Measurements from ENCODE around the gene ARHGEF40.

Gene ARHGEF40

DNA sequence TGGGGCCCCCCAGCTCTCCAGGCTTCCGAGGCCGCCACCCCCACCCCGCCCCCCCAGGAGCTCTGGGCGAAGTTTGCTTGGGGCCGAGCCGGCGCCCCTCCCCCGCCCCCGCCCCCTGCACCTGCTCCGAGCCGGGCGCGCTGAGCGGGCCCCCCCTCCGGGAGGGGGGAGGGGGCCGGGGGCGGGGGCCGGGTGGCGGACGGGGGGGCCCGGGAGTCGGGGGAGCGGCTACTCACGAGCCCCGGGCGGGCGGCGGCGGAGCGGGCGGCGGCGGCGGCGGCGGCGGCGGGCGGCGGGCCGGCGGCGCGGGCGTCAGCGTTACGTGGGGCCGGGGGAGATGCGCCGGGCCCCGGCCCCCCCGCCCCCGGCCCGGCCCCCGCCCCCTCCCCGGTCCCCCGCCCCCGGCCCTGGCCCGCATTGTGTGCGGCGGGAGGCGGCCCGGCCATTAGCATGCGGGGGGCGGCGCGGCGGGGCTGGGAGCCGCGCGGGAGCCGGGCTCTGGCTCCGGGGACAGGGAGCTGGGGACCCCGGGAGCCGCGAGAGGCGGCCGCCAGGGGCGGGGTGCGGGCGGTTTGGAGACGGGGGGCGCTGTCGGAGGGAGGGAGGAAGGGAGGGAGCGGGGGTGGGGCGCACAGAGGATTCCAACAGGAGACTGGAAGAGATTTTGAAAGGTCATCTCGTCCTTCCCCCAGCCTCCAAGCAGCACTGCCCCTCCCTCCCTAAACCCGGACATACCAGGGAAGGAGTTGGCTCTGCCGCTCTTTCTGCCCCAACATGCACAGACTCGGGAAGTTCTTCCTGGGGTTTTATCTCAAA is 28.2 kb downstream of the ARHGEF40 start, which contains the start of gene ZNF219:
Gene ZNF219, minus strand, starts transcription at position 580 of the 816 bp plus-strand sequence. CDS start 5,064 bp downstream, outside the sequence.
- peak; percentile 44 for DNase-seq (ENCODE audit: low read depth)

DNA sequence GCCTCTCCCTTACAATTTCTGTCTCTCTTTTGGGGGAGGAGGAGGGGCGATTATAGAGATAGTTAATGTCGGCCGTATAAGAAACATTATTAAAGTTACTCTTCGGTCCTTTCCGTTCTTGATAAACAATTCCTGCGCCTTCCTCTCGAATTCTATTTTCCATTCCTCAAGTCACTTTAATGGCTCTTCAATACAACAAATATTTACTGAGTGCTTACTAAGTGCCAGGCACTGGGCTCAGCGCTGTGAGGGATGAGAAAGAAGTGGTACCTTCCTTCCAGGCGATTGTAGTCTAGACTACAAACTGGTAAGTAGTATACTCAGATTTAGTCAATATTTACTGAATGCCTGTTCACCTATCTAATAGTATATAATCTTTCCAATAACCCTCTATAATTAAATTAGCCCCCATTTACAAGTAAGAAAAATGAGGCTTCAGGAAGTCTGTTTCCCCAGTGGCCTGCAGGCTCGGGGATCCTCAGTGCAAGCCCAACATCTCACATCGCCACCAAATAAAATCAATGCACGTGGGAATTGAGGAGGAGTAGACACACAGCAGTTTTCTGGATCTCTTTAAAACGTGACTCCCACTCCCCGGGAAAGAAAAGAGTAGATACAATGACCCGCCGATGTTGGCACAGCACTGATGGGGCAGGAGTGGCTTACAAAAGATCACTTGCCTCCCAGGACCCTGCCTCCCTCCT is 28.9 kb downstream of the ARHGEF40 start:
- no peak for DNase-seq (ENCODE audit: low read depth)

DNA sequence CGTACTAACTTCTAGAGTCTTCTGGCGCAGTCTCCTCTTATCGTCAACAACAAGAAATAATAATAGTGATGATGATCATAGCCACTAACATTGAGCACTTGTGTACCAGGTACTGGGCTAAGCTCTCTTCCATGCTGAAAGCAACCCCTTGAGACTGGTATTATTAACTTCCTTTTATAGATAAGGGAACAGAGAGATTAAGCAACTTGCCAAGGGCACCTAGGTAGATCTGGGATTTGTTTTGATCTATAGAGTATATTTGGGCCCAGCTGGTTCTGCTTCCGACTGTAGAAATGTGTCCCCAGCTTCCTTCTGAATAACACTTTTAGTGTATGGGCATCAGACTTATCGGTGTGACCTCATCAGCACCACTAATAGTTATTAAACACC is 29.5 kb downstream of the ARHGEF40 start:
- no peak for DNase-seq (ENCODE audit: low read depth)

DNA sequence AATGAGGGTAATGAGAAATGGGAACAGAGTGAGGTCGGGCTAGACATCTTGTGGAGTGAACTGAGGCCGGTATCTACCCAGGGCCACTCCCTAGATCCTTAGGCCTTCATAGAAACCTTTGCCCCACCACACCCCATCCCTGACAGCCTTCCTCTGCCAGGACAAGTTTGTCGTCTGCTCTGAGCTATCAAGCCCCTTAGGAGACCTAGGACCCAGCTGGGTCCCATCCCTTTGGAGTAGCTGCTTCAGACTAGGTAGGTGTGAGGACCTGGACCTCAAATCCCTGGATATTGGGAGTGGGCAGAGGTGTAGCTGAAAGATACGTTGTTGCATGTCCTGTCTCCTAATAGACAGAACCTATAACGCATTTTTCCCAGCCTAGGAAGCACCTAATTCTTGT is 30.8 kb downstream of the ARHGEF40 start, which contains the start of gene TMEM253:
Gene TMEM253, plus strand, starts transcription at position 136 of the 400 bp plus-strand sequence. CDS start 278 bp downstream, outside the sequence.
- no peak for DNase-seq (ENCODE audit: low read depth)

DNA sequence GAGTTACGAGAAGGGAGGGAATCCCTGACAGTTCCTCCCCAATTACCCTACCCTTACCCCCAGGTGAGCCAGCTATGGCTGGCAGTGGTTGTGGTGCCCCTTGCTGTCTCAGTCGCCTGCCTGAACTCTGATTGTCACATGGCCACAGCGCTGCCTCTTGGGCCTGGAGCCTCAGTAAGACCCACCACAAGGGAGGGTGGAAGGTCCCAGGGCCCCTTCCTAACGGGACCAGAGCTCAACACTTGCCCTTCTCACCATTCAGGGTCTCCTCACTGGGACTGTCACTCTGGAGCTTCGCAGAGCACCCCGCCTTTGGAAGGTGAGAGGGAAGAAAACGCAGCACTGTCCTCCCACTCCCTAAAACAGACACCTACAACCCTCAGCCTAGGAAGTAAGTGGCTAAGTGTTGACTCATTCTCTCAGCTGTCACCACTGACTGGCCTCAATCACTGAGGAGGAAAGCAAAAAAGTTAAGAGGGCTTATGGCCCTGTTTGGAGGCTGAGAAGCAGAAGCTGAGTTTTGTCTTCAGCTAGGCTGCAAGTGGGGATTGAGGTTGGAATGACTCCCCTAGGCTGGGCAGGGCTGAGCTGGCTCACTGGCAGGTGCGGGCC is 31.8 kb downstream of the ARHGEF40 start:
- DNase-seq (ENCODE audit: low read depth) = no peak

DNA sequence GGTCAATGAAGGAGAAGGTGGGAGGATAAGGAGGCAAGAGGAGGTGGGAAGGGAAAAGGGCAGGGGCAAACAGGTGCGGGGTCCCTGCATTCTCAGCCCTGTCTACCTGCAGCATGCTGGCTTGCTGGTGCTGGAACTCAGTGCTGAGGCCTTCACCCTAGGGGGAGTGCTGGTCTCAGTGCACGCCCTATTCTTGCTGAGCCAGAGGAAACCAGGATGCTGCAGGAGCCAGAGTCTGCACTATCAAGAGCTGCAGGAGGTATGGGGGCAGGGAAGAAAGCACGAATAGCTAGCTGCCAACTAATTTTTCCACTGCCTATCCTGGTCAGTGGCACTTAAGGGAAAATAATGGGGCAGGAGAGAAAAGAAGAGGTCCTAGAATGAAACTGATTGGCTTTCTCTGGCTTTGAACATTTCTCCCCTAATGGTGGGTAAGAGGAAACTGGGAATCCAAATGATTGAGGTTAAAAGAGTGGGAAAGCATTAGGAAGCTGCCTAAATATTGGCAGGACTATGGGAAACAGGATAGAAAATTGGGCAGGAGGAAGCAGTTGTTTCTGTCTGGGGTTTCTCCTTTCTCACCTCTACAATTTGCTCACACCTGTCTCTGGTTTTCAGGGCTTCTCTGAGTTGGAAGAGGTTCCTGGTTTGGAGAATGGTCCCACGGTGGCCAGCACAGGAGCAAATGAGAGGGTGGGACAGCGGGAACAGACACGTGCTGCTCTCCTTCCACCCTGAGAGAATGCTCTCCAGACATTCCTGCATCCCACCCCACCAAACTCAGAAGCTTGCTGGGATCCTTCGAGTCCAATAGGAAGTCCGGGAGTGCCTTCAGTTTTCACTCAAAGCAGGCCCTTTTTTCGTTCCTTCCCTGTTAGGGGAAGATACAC is 32.7 kb downstream of the ARHGEF40 start:
- DNase-seq (ENCODE audit: low read depth) = no peak

DNA sequence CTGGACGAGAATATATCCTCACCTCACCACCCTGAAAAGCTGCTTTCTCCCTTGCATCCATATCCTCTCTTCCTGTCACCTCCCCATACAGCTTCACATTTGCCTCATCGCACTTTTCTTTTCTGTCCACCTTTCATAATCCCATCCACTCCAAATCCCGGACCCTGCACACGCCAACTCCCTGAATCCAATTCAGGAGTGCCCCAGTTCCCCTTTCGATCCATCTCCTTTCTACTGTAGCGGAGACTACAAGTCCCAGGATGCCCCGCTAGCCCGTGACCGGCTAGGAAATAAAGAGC is 33.3 kb downstream of the ARHGEF40 start:
- DNase-seq (ENCODE audit: low read depth) = no peak

DNA sequence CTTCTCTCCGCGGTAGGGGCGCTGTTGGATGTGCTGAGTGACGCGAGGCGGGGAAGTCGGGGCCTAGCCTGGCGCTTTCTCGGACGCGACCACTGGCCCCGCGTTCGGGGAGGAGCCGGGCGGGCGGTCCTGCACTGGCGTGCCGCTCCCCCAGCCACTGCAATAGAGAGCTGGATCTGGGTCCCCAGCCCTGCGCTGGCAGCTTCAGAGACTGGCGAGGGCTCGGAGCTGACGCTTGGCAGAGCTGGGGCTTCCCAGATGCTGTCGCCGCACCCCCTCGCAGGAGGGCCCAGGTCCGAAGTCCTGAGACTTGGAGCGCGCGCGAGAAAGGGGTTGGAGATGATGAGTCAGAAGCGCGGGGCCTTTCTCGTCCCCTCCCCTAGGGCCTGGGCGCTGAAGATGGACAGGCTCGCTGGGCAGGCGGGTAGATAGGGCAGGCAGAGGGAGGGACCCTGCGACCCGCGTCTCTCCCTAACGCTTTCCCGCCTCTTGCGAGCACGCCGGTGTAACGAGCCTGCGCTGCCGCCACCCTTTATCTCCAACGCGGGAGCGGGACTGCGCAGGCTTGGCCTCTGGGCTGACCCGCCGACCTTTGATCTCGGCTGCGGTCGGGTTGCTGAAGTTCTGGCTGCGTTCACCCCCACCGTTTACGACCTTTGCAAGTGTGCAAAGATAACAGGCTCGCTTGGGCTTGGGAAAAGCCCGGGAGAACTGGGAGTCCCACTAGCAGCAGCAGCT is 33.8 kb downstream of the ARHGEF40 start:
- DNase-seq (ENCODE audit: low read depth) = peak; percentile 95

DNA sequence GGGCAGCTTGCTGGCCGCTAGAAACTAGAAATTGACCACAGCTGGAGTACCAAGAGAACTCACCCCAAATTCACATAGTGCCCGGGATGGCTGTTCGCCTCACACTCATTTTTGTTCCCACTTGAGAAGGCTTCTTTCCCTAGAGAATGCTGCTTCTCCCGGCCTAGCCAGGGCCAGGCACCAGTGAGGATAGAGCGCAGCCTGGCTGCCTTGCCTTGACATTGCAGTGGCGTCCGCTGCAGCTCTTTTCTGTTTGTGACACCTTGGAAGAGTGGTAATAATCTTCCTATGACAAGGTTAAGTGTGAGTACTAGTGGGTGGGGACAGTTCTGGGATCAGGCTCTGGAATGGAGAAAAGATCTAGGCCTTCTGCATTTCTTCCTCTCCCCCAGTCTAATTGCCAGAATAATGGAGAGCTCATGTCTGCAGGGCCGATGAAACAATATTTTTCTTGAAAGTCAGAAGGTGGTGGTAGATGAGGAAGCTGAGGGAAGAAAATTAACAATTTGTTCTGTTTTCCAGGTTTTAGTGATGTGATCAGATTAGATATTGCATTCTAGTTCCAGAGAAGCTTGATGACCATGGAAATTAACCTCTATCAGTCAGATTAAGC is 34.5 kb downstream of the ARHGEF40 start:
- DNase-seq (ENCODE audit: low read depth) = peak; percentile 76

DNA sequence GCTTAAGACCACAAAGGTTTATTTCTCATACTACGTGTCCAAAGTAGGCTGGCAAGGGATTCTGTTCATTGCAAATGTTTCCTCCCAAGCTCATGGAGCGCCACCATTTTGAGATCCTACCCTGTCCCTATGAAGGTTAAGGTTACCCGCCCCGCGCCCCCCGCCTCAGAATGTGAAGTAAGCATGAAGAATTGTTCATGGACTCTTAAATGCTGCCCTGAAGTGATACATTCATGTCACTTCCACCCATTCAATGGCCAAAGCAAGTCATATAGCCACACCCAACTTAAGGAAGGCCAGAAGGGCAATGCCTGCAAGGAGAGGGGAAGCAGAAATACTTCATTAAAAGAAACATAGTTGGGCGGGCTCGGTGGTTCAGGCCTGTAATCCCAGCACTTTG is 35.0 kb downstream of the ARHGEF40 start:
- DNase-seq (ENCODE audit: low read depth) = peak; percentile 13

DNA sequence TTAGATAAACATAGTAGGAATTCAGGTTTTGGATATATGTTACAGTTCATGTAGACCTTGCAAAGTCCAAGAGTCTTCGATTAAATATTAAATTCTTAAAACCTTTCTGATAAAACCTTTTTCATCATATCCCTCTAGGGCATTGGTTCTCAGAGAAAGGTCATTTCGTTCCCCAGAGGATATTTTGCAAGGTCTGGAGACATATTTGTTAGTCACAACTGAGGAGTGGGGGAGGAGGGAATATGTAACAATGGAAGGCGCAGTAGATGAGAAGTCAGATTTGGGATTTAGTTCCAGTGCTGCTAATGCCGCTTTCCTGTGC is 36.0 kb downstream of the ARHGEF40 start:
- peak; percentile 65 for DNase-seq (ENCODE audit: low read depth)

DNA sequence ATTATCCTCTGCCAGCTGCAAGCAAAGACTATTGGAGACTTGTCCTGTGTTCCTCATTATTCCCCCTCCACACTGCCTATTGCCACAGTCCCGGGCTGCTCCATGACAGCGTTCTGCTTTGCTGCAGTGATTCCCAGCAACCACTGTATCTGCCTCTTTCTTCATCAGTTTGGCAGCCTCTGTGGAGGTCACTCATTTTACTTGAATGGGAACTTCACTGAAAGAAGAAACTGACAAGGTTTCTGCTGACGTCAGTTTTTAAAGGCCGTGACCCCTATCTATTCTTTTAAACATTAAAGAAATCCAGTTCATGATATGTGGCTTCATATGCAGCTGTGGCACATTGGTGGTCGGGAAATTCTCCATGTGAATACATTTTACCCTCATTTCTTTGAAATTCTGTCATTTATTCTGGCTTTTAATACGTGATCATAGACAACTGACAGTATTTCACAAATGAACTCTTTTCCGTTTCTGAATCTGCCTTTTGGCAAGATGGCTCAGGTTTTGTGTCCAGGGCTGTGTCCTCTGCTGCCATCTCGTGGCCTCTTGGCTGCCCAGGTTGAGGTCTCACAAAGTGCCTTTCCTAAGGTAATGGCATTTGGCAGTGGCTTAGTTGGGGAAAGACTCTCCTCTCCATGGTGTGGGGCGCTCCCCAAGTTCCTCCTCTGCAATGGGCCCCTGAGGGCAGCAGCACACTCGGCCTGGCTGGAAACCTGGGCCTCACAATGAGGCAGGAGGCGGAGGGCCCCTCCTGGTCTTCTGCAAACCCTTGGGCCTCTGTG is 36.6 kb downstream of the ARHGEF40 start:
- DNase-seq (ENCODE audit: low read depth) = peak; percentile 68

DNA sequence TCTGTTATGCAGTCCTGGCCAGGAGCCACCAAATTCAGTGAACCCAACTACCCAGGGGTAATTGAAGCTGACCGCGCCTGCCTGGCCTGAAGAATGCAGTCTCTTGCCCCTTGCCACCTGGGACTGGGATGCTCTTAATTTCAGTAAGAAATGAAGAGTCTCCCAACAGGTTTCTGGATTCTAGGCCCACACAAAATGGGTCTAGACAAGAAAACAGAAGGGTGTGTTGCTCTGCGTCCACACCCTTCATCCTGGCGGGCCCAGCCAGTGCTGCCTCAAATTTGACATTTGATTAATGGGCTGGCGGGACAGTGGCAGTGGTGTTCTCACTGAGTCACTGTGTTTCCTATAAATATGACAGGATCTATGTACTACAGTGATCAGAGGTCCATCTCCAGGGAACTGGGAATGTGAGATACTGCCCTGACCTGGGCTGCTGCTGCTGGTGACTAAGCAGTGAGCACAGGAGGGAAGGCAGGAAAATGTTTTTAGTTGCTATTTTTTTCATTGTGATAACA is 37.2 kb downstream of the ARHGEF40 start:
- DNase-seq (ENCODE audit: low read depth) = peak; percentile 12

DNA sequence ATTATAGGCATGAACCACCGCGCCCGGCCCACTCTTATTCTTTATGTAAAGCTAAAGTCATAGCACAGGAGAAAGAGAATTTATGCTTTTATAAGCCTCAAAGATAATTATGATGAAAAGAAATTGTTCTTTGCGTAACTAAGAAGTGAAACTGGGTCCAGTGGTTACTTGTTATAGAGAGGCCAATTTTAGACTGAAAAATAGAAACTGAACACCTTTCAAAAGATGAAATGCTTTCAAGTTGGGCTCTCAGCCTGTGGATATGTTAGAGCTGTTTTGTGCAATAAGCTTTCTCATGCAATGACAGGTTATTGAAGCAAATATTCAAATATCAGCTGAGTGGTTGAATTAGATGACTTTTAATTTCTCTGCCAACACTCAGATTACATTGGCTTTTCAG is 38.7 kb downstream of the ARHGEF40 start:
- no peak for DNase-seq (ENCODE audit: low read depth)

DNA sequence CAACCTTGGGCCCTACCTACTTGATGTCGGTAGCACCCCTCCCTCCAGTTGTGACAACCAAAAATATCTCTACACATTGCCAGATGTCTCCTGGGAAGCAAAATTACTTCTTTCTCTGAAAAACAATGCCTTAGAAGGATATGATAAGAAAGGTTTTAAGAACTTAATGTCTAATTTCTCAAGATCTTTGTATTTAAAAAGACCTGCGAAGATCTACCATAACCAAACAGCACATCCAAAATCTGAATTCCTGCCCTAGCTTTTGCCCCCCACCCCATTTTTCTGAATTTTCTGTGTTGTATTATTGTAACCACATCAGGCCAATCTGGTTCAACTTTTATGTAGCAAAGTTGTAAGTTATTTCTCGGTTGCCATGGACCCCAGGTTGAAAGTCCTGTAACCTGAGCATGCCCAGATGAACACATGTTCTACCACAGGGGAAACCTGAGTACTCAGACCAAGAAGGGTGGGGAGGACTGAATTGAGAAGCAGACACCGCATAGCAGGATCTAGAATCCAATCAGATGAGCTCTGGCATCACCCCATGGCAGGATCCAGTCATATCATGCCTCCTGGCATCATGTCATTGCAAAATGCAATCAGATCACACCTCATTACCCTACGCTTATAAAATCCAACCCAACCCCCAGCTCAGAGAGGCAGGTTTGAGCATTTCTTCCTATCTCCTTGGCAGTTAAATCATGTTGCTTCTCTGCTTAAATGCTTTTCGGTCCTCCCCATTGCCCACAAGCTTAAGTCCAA is 39.5 kb downstream of the ARHGEF40 start:
- DNase-seq (ENCODE audit: low read depth) = peak; percentile 15

DNA sequence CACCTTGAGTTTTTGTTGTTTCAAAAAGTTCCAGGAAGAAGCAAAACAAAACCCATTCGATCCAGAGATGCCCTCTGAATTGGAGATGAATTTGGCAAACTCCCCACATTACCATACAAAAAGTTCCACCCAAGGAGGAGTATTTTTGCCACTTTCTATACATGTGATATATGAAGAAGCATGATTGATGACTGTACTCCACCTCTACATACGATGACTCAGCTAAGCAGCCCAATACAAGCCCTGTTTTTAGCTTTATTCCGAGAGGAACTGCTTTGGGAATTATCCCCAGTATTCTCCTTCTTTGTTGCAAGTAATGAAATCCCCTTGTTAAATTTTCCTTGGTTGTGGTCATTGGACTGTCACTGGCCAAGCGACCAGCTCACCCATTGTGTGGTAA is 42.2 kb downstream of the ARHGEF40 start:
- DNase-seq (ENCODE audit: low read depth) = no peak

DNA sequence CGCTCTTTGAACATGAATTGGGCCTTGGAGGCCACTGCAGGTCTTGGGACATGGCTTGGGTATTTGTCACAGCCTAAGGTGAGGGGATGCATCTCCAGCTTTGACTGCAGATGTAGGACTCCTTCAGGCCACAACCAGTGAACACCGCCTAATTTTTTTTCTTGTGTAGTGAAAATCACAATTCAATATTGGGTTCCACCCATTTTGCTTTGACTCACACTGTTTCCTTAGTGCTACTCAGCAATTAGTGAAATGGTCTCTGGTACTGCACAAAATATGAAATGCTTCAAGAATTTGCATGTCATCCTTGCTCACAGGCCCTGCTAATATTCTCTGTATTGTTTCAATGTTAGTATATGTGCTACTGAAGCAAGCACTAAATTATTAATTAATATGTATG is 43.3 kb downstream of the ARHGEF40 start:
- DNase-seq (ENCODE audit: low read depth) = no peak

DNA sequence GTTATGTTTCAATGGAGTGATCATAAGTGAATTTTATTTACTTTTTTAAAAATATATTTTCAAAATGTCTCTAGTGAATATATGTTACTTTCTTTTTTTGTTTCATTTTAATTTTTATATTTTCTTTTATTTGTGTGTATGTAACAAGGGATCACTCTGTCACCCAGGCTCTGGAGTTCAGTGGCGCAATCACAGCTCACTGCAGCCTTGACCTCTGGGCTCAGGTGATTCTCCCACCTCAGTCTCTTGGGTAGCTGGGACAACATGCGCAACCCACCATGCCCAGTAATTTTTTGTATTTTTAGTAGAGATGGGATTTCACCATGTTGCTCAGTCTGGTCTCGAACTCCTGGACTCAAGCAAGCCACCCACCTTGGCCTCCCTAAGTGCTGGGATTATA is 48.8 kb downstream of the ARHGEF40 start:
- DNase-seq (ENCODE audit: low read depth) = no peak

DNA sequence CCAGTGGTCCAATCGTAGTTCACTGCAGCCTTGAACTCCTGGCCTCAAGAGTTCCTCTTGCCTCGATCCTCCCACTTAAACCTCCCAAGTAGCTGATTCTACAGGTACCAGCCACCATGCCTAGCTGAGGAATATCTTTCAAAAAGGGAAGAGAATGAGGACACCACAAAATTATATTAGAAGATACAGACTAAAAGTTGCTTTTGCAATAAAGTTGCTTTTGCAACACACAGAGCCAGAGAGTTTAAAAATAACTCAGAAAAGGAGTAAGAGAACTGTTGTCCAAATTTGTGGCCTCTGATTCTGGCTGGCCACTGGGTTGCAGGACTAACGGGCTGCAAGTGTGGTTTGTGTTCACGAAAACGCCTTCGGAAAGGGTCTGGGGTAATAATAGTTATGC is 50.6 kb downstream of the ARHGEF40 start:
- no peak for DNase-seq (ENCODE audit: low read depth)

Measured in amniotic epithelial cell (primary cell).